ENCODE results near the gene MERTK.

GRCh38 chr2:111944531-111945210 lies 46.3 kb downstream of the MERTK start:
- TF ChIP-seq EZH2 (IDR thresholded peaks at IDR 0.05; ENCODE audit: borderline replicate concordance, low read depth, low read length, poor library complexity, severe bottlenecking): no peak
- TF ChIP-seq, protein P1, sequence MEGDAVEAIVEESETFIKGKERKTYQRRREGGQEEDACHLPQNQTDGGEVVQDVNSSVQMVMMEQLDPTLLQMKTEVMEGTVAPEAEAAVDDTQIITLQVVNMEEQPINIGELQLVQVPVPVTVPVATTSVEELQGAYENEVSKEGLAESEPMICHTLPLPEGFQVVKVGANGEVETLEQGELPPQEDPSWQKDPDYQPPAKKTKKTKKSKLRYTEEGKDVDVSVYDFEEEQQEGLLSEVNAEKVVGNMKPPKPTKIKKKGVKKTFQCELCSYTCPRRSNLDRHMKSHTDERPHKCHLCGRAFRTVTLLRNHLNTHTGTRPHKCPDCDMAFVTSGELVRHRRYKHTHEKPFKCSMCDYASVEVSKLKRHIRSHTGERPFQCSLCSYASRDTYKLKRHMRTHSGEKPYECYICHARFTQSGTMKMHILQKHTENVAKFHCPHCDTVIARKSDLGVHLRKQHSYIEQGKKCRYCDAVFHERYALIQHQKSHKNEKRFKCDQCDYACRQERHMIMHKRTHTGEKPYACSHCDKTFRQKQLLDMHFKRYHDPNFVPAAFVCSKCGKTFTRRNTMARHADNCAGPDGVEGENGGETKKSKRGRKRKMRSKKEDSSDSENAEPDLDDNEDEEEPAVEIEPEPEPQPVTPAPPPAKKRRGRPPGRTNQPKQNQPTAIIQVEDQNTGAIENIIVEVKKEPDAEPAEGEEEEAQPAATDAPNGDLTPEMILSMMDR (conservative IDR thresholded peaks at IDR 0.05; ENCODE audit: low read depth, low read length): no peak

All from A673 (cell line).